H1 (cell line): ENCODE data around the gene ACACA. TPM values are rescaled to one million over a fixed set of nuclear protein-coding genes. Genes with fewer than 3 reads are reported as not detected.

Experiments
- CTCF ChIA-PET: fragments of 300-600 bp; sonication (Branson Sonifier 250); formaldehyde crosslinking; loops from one replicate; lab custom pipeline; 2021; ENCODE audit not compliant: partially characterized antibody; lab: Charles Lee
- POLR2A ChIA-PET: fragments of 300-600 bp; sonication (Branson Sonifier 250); formaldehyde crosslinking; loops from one replicate; lab custom pipeline; 2021; ENCODE audit warnings: inconsistent platforms; ENCODE audit not compliant: partially characterized antibody; lab: Charles Lee
- DNase-seq, 2 experiments: peaks; one replicate each; pipeline versions ENCODE4 v3.0.0 to v3.0.0-alpha.2; 2010 to 2022; ENCODE audit warnings: low spot score in 2 of 2, low read depth in 1 of 2, mixed read lengths in 1 of 2
- FAIRE-seq: peaks from 2 replicates; lab custom pipeline; 2011; peaks lifted over from hg19 to GRCh38; lab: Jason Lieb, UNC
- H2AFZ ChIP-seq: 2 replicates; pipeline ENCODE4 v1.8.1; 2012; ENCODE audit warnings: low read length, inconsistent platforms
- H2AK5ac ChIP-seq: 2 replicates; pipeline ENCODE4 v1.6.1; 2013; ENCODE audit warnings: low read depth, low read length
- H2BK120ac ChIP-seq: replicated peaks from 2 replicates; pipeline ENCODE3; 2013; ENCODE audit warnings: low read depth, low read length, inconsistent platforms
- H2BK12ac ChIP-seq: 2 replicates; pipeline ENCODE4 v1.6.1; 2013; ENCODE audit warnings: low read depth, low read length
- H2BK15ac ChIP-seq: 2 replicates; pipeline ENCODE4 v1.6.1; 2013; ENCODE audit warnings: low read length
- H2BK20ac ChIP-seq: 2 replicates; pipeline ENCODE4 v1.6.1; 2013; ENCODE audit warnings: low read length
- H2BK5ac ChIP-seq: 2 replicates; pipeline ENCODE4 v1.6.1; 2013; ENCODE audit warnings: low read depth, low read length
- H3K14ac ChIP-seq: 2 replicates; pipeline ENCODE4 v1.6.1; 2013; ENCODE audit warnings: inconsistent platforms; ENCODE audit not compliant: insufficient read length
- H3K18ac ChIP-seq: 2 replicates; pipeline ENCODE4 v1.6.1; 2013; ENCODE audit warnings: low read length; ENCODE audit errors: extremely low read depth
- H3K23ac ChIP-seq: 2 replicates; pipeline ENCODE4 v1.6.1; 2013; ENCODE audit warnings: inconsistent platforms; ENCODE audit not compliant: insufficient read length
- H3K23me2 ChIP-seq: 2 replicates; pipeline ENCODE4 v1.6.1; 2013; ENCODE audit warnings: low read depth, low read length
- H3K27ac ChIP-seq: 2 replicates; pipeline ENCODE4 v1.6.1; 2011; ENCODE audit warnings: low read depth, low read length, inconsistent platforms
- H3K27me3 ChIP-seq, 4 experiments: replicated peaks in 1 of 4; 1 replicate in 1 of 4; 2 replicates in 3 of 4; pipeline versions ENCODE4 v1.6.1 to v1.8.1; 2011 to 2013; ENCODE audit warnings: low read length in 3 of 4, mild to moderate bottlenecking in 3 of 4, inconsistent platforms in 2 of 4, mixed read lengths in 2 of 4, moderate library complexity in 1 of 4; ENCODE audit not compliant: control insufficient read depth in 3 of 4, insufficient read depth in 3 of 4; ENCODE audit errors: extremely low read depth in 1 of 4
- H3K36me3 ChIP-seq, 4 experiments: 2 replicates each; pipeline versions ENCODE4 v1.6.1 to v1.8.1; 2011 to 2013; ENCODE audit warnings: mild to moderate bottlenecking in 4 of 4, low read length in 3 of 4, moderate library complexity in 2 of 4, control low read depth in 1 of 4, inconsistent platforms in 1 of 4; ENCODE audit not compliant: insufficient read depth in 4 of 4, control insufficient read depth in 2 of 4
- H3K4ac ChIP-seq: replicated peaks from 2 replicates; pipeline ENCODE3; 2013; ENCODE audit warnings: low read length, low read depth, mixed read lengths, inconsistent platforms; ENCODE audit not compliant: insufficient read length
- H3K4me1 ChIP-seq, 4 experiments: replicated peaks in 1 of 4; 1 replicate in 1 of 4; 2 replicates in 3 of 4; pipeline versions ENCODE4 v1.6.1 to v1.8.1; 2011 to 2013; ENCODE audit warnings: low read length in 3 of 4, inconsistent platforms in 2 of 4, mixed read lengths in 1 of 4; ENCODE audit not compliant: insufficient read depth in 4 of 4, control insufficient read depth in 3 of 4
- H3K4me2 ChIP-seq, 2 experiments: 2 replicates each; pipeline versions ENCODE4 v1.6.1 to v1.8.1; 2011 to 2013; ENCODE audit warnings: low read depth in 2 of 2, low read length in 2 of 2, control low read depth in 1 of 2, inconsistent platforms in 1 of 2, mild to moderate bottlenecking in 1 of 2; ENCODE audit not compliant: insufficient read depth in 1 of 2
- H3K4me3 ChIP-seq, 4 experiments: fragments of 200-600, 300-600 bp in 1 of 4; sonication (generic), shearing (Covaris generic), sonication (Bioruptor Twin) in 1 of 4; 2 replicates each; pipeline versions ENCODE4 v1.5.1 to v1.8.1; 2011 to 2016; ENCODE audit warnings: low read length in 4 of 4, low read depth in 3 of 4, control low read depth in 2 of 4, inconsistent platforms in 2 of 4, mild to moderate bottlenecking in 2 of 4, mixed read lengths in 1 of 4, moderate library complexity in 1 of 4; ENCODE audit not compliant: insufficient read depth in 2 of 4; ENCODE audit errors: extremely low read depth in 1 of 4
- H3K56ac ChIP-seq: replicated peaks from 2 replicates; pipeline ENCODE3; 2013; ENCODE audit warnings: low read depth, mild to moderate bottlenecking, mixed read lengths, low read length, inconsistent platforms; ENCODE audit not compliant: insufficient read length
- H3K79me1 ChIP-seq: 2 replicates; pipeline ENCODE4 v1.6.1; 2013; ENCODE audit warnings: low read depth, low read length, control low read depth
- H3K79me2 ChIP-seq, 2 experiments: 2 replicates each; pipeline versions ENCODE4 v1.6.1 to v1.8.1; 2012 to 2013; ENCODE audit warnings: low read length in 2 of 2, mild to moderate bottlenecking in 2 of 2, inconsistent platforms in 1 of 2; ENCODE audit not compliant: insufficient read depth in 2 of 2, control insufficient read depth in 1 of 2
- H3K9ac ChIP-seq, 4 experiments: replicated peaks in 1 of 4; 1 replicate in 1 of 4; 2 replicates in 3 of 4; pipeline versions ENCODE4 v1.6.1 to v1.8.1; 2011 to 2013; ENCODE audit warnings: low read depth in 3 of 4, low read length in 3 of 4, control low read depth in 2 of 4, mild to moderate bottlenecking in 2 of 4, moderate library complexity in 2 of 4, inconsistent platforms in 1 of 4; ENCODE audit errors: extremely low read depth in 1 of 4
- H3K9me3 ChIP-seq, 2 experiments: 2 replicates each; pipeline versions ENCODE4 v1.6.1 to v1.8.1; 2012 to 2013; ENCODE audit warnings: mild to moderate bottlenecking in 2 of 2, moderate library complexity in 2 of 2, control low read depth in 1 of 2, inconsistent platforms in 1 of 2, low read depth in 1 of 2, low read length in 1 of 2, mixed read lengths in 1 of 2; ENCODE audit not compliant: insufficient read depth in 2 of 2
- H4K20me1 ChIP-seq, 2 experiments: replicated peaks in 1 of 2; 2 replicates each; pipeline versions ENCODE3 to v1.8.1; 2011 to 2013; ENCODE audit warnings: inconsistent platforms in 2 of 2, low read length in 2 of 2, mild to moderate bottlenecking in 1 of 2; ENCODE audit not compliant: insufficient read depth in 2 of 2, control insufficient read depth in 1 of 2
- H4K5ac ChIP-seq: 2 replicates; pipeline ENCODE4 v1.6.1; 2013; ENCODE audit warnings: low read length, low read depth, mixed read lengths, inconsistent platforms; ENCODE audit not compliant: insufficient read length
- H4K8ac ChIP-seq: 2 replicates; pipeline ENCODE4 v1.8.0; 2013; ENCODE audit warnings: mild to moderate bottlenecking, moderate library complexity, low read length, inconsistent platforms; ENCODE audit not compliant: insufficient read depth; ENCODE audit errors: extremely low read depth
- H4K91ac ChIP-seq: replicated peaks from 2 replicates; pipeline ENCODE3; 2013; ENCODE audit warnings: low read length, mixed read lengths, inconsistent platforms; ENCODE audit not compliant: insufficient read length
- BRCA1 ChIP-seq: IDR thresholded peaks from 2 replicates; pipeline ENCODE4 v1.6.1; 2012; ENCODE audit warnings: low read depth, low read length, improper control_type of control experiment
- CEBPB ChIP-seq: IDR thresholded peaks from 2 replicates; pipeline ENCODE4 v1.6.1; 2012; ENCODE audit warnings: low read depth, low read length
- EP300 ChIP-seq, 2 experiments: IDR thresholded peaks; 1 replicate in 1 of 2; 2 replicates in 1 of 2; pipeline ENCODE4 v1.6.1; 2011 to 2012; ENCODE audit warnings: low read depth in 2 of 2, low read length in 2 of 2, mild to moderate bottlenecking in 2 of 2, borderline replicate concordance in 1 of 2, inconsistent platforms in 1 of 2, moderate library complexity in 1 of 2
- KDM1A ChIP-seq: fragments of 200-600, 300-600 bp; sonication (generic); IDR thresholded peaks from 2 replicates; pipeline ENCODE4 v1.7.1; 2016; ENCODE audit warnings: mild to moderate bottlenecking, low read length, borderline replicate concordance
- PHF8 ChIP-seq: fragments of 200-600 bp; sonication (generic); conservative IDR thresholded peaks from 2 replicates; pipeline ENCODE4 v1.7.1; 2012; ENCODE audit warnings: low read depth, mild to moderate bottlenecking, inconsistent platforms, low read length, moderate library complexity
- POLR2A ChIP-seq, 2 experiments: IDR thresholded peaks; 1 replicate in 1 of 2; 2 replicates in 1 of 2; pipeline ENCODE4 v1.6.1; 2011; ENCODE audit warnings: low read depth in 2 of 2, low read length in 2 of 2, mild to moderate bottlenecking in 2 of 2; ENCODE audit errors: control extremely low read depth in 1 of 2
- SP1 ChIP-seq: IDR thresholded peaks from 2 replicates; pipeline ENCODE4 v1.6.1; 2011; ENCODE audit warnings: low read depth, low read length
- TBP ChIP-seq: IDR thresholded peaks from 2 replicates; pipeline ENCODE4 v1.6.1; 2011; ENCODE audit warnings: low read depth, low read length, improper control_type of control experiment
- TCF12 ChIP-seq: IDR thresholded peaks from 2 replicates; pipeline ENCODE4 v1.6.1; 2011; ENCODE audit warnings: low read depth, mild to moderate bottlenecking, low read length
- WGBS, 2 experiments: shearing (Covaris generic) in 1 of 2; methylation state at CpG; one replicate each; pipeline versions ENCODE4 v1.1.6 to v1.1.7; 2013 to 2015; ENCODE audit warnings: low lambda C conversion rate in 2 of 2, mixed read lengths in 2 of 2, inconsistent platforms in 1 of 2, low coverage in 1 of 2, missing lambda C conversion rate in 1 of 2; ENCODE audit not compliant: insufficient replicate concordance in 2 of 2, insufficient coverage in 1 of 2, insufficient read length in 1 of 2; ENCODE audit errors: extremely low coverage in 1 of 2, missing lambda C conversion rate in 1 of 2; 5-methylcytosine and 5-hydroxymethylcytosine counted together
- polyA plus RNA-seq, 7 experiments: library from polyadenylated mRNA; depleted of rRNA in 3 of 7; stranded (reverse) in 5 of 7; unstranded in 2 of 7; fragments of >200 nt in 5 of 7; fragments of 200-250 nt in 2 of 7; gene quantifications; 1 replicate in 5 of 7; 2 replicates in 1 of 7; 4 replicates in 1 of 7; pipeline versions ENCODE4 v1.2.1 to v1.2.3, GENCODE V29; 2011 to 2013; ENCODE audit warnings: missing spikeins in 2 of 7, mixed read lengths in 2 of 7
- total RNA-seq: library from RNA; stranded (reverse); fragmentation: NEBNext Ultra II Directional; extraction: Animal tissue kit (Norgen Biotek cat#: 25700); gene quantifications from 2 replicates; pipeline ENCODE4 v1.2.1, GENCODE V29; 2021
- TF ChIP-seq, protein P1 (sequence below): IDR thresholded peaks from 2 replicates; pipeline ENCODE4 v1.6.1; 2011; ENCODE audit warnings: low read length, improper control_type of control experiment
- TF ChIP-seq, protein P2 (sequence below): IDR thresholded peaks from 2 replicates; pipeline ENCODE4 v1.6.1; 2012; ENCODE audit warnings: low read length, inconsistent platforms

The ACACA gene
- total and polyA plus RNA-seq, 2 of the 8 experiments (the other 6 are each of a cell fraction or from before 2014, with no cell fraction given), result 74.0 to 160 TPM

DNA sequence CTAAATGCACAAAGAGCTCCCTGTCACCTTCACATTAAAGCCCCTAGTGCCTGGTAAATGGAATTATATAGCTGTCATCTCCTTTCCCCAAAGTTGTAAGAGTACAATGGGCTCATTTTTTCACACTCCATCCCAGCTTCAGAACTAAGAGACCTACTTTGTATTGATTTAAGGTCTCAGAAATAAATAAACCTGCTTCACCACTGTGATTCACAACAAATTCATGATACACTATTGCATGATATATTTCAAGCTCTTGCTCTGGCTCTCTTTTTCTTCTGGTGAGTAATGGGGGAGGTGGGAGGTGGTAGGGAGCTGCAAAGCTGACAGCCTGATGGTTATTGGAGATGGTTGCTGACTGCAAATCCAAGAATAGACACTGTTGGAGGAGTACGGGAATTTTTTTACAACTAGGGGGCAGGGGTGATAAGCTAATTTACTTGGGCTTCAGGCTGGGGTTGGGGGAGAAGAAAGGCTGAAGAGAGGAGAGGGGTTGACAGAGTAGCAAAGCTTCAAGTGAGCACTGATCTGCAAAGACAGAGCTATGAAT, 268.0 kb downstream of the ACACA start:
- Histone ChIP-seq H3K4me2 (no peak overlapping the region), H4K20me1 (no peaks in the 10 kb centered on the region), H3K9ac (no peak overlapping the region), H3K27ac (no peak overlapping the region), H2BK120ac (no peak overlapping the region), H2BK5ac (no peak overlapping the region), H4K5ac (no peak overlapping the region), H3K4me1 (peaks cover 0 to 10% (median 7%) of the 10 kb centered on the region in 4 experiments; a peak in 4 of 7 replicates), H2AFZ (no peak overlapping the region), H3K36me3 (peaks cover 0 to 14% (median 0%) of the 10 kb centered on the region in 4 experiments; a peak in 2 of 8 replicates), H3K18ac (no peak overlapping the region), H2BK20ac (no peak overlapping the region), H3K79me2 (no peaks in the 10 kb centered on the region), H3K23ac (no peak overlapping the region), H2BK12ac (no peak overlapping the region), H2AK5ac (no peak overlapping the region), H2BK15ac (no peak overlapping the region), H3K56ac (no peak overlapping the region), H3K9me3 (no peaks in the 10 kb centered on the region), H3K79me1 (no peaks in the 10 kb centered on the region), H4K91ac (no peak overlapping the region), H3K14ac (no peak overlapping the region), H4K8ac (no peak overlapping the region; the same call in 1 of the 2 replicates), H3K4me3 (no peak overlapping the region), H3K27me3 (no peaks in the 10 kb centered on the region), H3K23me2 (no peaks in the 10 kb centered on the region), H3K4ac (no peak overlapping the region)
- FAIRE-seq (no peak), DNase-seq (no peak)
- CTCF ChIA-PET, result interaction anchor here (0.6 to 3.0 kb wide), 18 partner anchors 9 to 95 kb away, joined by 3 to 12 read pairs (median 4); no protein-coding TSS in a partner anchor
- POLR2A ChIA-PET, result interaction anchor here (1.0 kb wide), 1 partner anchor 14 kb away, joined by 3 read pairs; no protein-coding TSS in a partner anchor
- 76% methylated on average over 1 of the region's 1 CpG; no CpG with 5 or more reads in 1 of the 2 experiments for WGBS, 2 experiments
- TF ChIP-seq BRCA1 (no peak), TBP (no peak), POLR2A (IDR thresholded peaks at IDR 0.05; ENCODE audit: control extremely low read depth in 1 of 2, low read depth in 2 of 2, low read length in 2 of 2) (no peak), PHF8 (no peak), EP300 (IDR thresholded peaks at IDR 0.05; ENCODE audit: borderline replicate concordance in 1 of 2, low read depth in 2 of 2, low read length in 2 of 2) (no peak), CEBPB (no peak), KDM1A (no peak), SP1 (no peak), TCF12 (no peak)
- TF ChIP-seq, protein P1, sequence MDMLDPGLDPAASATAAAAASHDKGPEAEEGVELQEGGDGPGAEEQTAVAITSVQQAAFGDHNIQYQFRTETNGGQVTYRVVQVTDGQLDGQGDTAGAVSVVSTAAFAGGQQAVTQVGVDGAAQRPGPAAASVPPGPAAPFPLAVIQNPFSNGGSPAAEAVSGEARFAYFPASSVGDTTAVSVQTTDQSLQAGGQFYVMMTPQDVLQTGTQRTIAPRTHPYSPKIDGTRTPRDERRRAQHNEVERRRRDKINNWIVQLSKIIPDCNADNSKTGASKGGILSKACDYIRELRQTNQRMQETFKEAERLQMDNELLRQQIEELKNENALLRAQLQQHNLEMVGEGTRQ, result no peak
- TF ChIP-seq, protein P2, sequence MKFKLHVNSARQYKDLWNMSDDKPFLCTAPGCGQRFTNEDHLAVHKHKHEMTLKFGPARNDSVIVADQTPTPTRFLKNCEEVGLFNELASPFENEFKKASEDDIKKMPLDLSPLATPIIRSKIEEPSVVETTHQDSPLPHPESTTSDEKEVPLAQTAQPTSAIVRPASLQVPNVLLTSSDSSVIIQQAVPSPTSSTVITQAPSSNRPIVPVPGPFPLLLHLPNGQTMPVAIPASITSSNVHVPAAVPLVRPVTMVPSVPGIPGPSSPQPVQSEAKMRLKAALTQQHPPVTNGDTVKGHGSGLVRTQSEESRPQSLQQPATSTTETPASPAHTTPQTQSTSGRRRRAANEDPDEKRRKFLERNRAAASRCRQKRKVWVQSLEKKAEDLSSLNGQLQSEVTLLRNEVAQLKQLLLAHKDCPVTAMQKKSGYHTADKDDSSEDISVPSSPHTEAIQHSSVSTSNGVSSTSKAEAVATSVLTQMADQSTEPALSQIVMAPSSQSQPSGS, result no peak
